Non-pigmented ciliary epithelial cell (primary cell): Measurements from ENCODE around the gene PACSIN2.

Experiments used
- DNase-seq: peaks from one replicate; pipeline ENCODE4 v3.0.0-alpha.2; 2010; ENCODE audit warnings: low read depth

Gene PACSIN2

DNA sequence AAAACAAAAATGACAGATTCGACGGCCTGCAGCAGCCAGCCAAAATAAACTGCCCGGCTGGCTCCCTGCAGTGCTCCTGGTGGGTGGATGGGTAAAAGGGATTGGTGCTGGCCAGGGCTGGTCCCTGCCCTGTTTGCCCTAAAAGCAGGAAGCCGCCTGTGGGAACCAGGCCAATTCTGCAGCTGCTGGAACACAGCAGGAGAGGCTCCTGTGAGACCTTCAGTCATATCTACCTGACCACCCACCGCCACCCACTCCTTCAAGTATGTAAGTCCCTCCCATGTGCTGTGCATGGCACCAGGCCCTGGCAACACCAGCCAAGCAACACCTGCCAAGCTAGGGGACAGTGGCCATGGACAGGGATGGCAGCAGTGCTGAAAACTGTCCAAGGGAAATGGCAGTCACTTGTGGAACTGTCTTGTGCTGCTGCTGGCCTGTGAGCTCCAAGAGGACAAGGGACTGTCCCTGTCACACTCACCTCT lies 109.2 kb downstream of the PACSIN2 start:
- DNase-seq: no peak

DNA sequence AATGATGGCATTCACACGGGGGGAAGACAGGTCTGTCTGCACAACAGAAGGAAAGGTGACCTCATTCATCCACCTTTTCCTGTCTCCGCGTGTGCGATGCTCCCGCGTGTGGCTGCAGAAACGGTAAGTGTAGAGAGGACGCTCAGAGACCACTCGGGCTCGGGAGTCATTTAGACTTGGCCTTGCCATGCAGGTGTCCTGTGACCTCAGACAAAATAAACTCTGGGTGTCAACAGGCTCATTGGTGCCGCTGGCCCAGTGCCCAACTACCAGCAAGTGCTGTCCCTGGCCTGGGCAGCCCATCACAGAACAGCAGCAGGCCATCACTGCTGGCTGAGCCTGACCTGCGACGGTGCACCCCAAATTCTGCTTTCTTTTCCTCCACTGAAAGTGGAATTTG lies 109.7 kb downstream of the PACSIN2 start:
- no peak for DNase-seq

- no peak for DNase-seq
Measured at GRCh38 chr22:42904050-42904449, 110.9 kb downstream of the PACSIN2 start.

DNA sequence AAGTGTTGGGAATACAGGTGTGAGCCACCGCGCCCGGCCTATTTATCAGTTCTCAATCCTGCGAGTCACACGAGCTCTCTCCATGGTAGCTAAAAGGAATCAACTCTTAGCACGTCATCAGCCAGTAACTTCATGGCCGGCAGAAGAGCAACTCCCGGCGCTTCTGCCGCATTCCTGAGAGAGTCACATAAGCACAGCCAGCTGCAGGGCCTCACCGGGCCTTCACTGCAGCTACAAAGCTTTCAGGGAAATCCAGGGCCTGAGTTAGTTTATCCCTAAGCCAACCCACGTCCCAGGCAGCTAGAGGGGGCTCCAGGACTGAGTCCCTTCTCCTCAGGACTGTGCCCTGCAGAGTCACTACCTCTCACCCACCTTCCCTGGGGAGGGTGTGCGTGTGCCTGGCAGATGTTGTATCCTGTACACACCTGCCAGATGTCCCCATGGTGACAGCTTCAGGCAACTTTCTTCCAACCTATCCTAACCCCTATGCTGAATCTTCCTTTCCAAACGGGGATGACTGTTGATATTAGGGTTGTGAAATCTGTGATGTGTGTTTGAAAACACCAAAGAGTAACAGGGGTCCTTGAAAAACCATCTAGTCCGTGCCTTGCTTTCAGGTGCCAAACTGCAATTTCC lies 112.0 kb downstream of the PACSIN2 start:
- DNase-seq: no peak

DNA sequence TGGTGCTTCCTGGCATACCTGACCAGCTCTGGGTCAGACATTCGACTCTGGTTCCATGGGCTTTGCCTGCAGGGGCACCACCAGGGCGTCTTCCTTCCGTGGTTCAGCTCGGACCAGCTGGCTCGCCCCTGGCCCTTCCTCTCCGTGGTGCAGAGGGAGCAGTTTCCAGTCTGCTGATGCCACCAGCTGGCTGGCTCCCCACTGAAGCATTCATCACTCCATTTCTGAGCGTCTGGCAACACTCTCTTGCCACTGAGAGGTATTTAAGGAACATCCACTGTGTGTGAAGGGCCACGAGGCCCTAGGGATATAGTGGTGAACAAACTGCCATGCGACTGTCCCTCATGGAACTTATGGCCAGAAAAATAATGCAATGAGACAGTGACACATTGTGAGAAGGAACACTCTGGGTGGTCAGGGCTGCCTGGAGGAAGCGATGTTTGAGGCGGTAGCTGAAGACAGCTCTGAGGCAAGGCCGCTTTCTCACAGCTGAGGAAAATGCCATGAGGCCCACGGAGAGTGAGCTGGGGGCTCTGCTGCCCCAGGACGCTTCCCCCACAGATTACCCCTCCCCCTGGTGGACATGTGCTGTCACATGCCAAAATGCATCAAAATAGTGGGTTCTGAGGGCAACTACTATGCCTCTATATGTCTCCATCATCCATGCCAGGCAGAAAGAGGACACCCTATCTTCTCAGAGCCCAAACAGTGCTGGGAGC lies 113.0 kb downstream of the PACSIN2 start:
- no peak for DNase-seq

DNA sequence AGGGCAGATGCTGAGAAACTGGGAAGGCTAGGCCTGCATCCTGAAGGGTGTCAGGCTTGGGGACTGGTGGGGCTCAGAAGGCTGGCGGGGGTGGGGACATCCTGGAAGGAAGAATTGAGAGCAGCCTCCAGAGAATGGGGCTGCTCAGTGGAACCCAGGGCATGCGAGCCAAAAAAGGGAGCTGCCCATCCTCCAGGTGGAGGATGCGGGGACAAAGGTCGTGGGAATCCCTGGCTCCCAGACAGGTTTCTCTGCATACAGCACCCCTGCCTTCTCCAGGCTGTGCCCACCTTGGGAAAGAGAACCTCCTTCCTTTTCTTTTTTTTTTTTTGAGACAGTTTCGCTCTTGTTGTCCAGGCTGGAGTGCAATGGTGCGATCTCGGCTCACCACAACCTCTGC lies 117.0 kb downstream of the PACSIN2 start:
- no peak for DNase-seq

GRCh38 chr22:42895541-42895981 lies 119.4 kb downstream of the PACSIN2 start:
- no peak for DNase-seq

GRCh38 chr22:42895087-42895486 lies 119.9 kb downstream of the PACSIN2 start:
- DNase-seq: no peak

DNA sequence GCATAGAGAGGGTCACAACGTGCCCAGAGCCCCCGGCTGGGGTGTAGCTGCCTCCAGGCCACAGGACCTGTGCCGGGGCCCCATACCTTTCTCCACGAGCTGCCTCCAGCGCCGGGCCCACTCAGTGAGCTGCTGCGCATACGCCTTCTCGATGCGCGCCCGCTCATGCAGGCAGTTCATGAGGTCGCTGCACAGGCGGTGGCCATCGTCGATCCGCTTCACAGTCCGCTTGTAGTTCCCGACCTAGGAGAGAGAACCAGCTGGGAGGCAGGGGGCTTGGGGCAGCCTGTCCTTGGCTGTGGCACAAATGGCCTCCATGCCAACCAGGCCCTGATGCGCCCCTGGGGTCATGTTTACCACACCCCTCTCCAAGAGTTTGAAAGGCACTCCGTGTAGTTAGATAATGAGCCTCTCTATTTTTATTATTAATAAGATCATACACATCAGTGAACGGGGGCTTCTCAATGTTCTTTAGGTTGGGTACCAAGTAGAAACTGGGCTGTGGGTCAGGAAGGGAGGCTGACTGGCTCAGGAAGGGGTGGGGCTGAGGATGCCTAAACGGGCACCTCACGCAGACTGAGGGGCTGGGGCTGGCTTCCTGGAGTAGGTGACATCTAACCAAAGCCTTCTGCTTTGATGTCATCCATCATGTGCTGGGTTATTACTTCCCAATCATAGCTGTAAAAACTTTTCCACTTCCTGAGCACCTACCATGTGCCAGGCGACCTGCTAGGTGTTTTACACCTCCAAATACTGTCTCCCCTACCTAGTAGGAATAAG lies 121.4 kb downstream of the PACSIN2 start:
- no peak for DNase-seq

GRCh38 chr22:42892571-42893316 lies 122.2 kb downstream of the PACSIN2 start:
- DNase-seq: no peak

DNA sequence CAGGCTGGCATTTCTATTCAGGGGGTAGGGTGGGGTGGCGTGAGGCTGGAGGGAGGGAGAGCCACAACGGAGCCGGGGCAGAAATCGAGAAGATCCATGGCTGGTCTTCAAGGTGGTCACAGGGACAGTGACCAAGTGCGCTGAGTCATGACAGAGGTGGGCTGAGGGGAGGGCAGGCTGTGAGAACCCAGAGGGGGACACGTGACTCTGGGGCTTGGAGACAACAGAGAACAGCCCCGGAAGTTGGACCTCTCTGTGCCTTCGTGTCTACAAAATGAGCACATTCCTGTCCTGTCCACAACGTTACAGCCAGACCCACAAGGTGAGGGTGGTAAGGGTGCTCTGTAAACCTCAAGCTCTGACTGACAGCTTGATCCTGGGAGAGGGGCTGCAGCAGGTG lies 122.8 kb downstream of the PACSIN2 start:
- DNase-seq: no peak

DNA sequence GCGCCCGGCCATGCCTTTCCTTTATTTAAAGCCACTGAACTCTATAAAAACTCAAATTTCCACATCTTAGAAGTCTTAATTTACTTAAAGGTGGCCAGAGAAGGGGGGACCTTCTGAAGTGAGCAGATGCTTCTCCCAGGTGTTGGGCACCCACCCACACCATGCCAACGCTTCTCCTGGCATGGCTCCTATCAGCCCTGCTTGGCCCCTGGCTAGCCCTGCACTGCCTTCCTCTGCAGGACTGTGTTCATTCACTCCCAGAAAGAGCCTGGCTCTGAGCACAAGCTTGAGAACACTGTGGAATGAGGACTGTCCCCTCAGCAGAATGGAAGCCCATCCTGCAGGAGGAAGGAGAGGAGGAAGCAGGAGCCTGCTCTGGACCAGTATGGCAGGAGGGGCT lies 123.3 kb downstream of the PACSIN2 start:
- DNase-seq: no peak

- DNase-seq: no peak
Measured at GRCh38 chr22:42891008-42891407, 123.9 kb downstream of the PACSIN2 start.

DNA sequence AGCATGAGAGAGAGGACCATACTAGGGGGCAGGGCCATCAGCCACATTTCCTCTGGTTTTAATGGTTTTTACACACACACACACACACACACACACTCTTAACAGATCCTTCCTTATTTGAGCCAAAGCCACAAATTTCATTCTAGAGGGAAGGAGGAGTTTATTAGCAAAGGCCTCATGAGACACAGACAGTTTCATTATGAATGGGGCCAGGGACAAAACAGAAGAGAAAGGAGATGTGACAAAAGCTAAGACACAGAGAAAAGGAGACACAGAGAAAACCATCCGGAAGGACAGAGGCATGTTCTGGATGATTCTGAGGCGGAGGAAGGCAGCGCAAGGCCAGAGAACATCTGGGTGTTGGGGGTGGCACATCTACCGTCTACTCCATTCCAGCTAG lies 125.6 kb downstream of the PACSIN2 start:
- DNase-seq: no peak

GRCh38 chr22:42887523-42888507 lies 127.1 kb downstream of the PACSIN2 start:
- no peak for DNase-seq

- no peak for DNase-seq
Measured at GRCh38 chr22:42887120-42887519, 127.8 kb downstream of the PACSIN2 start.

DNA sequence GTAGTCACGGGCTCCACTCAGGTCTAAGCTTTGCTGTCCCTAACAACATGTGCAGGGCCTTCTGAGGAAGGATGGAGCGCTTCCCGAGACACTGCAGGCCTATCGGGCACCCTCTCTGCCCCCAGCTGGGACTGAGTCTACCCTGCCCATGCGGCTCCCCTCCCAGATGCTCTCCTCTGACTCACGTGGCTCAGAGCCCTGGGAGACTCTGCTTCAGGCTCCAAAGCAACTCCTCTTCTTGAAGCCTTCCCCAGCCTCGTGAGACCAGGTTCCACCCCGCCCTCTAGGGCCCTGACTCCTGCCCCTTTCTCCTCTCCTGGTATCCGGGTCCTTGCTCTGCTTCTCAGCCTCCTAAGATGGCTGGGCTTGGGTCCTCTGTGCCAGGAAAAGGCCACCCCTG lies 129.5 kb downstream of the PACSIN2 start:
- DNase-seq: no peak

DNA sequence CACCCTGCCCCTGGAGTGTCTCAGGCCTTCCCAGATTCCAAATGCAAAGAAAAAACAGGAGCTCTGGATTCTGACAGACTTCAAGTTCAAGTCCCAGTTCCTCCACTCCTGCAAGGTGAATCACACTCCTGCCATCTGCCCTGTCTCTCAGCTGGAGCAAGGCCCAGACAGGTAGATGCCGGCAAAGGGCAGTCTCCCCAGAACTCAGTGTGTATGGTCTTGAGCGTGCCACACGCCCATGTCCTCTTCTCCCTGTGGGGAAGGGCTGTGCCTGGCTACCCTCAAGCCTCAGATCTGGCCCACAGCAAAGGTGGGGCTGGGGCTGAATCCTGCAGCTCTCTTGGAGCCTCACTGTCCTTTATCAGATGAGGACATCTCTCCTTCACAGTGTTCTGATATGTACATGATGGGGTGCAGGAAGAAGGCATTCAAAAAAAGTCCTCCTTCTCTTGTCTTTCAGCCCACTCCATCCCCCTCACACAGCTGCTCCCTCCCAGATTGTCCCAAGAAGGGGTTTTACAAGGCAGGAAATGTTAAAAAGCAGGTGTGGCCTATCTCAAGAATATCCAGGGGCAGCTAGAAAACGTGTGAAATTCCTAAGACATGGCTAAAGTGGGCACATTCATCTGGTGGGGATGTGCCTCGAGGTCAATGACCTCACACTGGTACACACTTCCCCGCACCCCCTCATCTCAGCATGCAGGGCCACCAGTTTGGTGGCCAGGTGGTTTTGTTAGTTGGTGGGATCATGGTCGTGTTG lies 130.2 kb downstream of the PACSIN2 start:
- no peak for DNase-seq

DNA sequence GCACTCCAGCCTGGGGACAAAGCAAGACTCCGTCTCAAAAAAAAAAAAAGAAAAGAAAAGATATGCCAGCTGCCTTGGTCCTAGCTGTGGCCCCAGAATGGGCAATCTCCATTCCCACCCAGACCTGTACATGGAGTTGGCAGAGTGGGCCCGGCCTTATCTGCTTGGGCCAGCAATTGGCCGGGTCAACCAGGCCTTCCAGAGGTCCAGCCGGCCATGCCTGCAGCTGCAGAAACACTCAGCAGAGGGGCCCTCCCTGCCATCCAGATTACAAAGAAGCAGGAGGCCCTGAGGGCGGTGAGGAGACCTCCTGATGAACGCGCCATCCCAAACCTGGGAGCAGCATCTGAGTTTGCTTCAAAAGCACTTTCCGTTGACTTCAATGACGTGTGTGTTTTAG lies 131.0 kb downstream of the PACSIN2 start:
- no peak for DNase-seq

DNA sequence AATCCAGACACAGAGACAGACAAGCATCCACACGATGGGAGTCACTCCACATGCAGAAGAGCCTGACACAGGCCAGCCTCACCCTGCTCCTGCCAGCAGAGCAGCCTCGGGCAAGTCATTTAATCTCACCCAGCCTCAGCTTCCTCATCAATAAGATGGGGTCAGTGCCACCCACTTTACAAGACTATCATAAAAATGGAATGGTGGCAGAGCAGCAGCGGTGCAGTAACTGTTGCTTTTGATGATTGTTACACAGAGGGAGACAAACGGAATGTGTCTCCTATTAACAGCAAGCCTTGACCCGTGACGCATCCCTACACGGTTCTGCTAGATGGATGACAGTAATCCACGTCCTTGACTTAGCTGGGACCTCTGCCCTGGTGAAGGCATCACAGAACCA lies 131.8 kb downstream of the PACSIN2 start:
- no peak for DNase-seq
